GM23338 (cell line): ENCODE results near the gene LCMT1. TPM values are rescaled to one million over a fixed set of nuclear protein-coding genes. Genes with fewer than 3 reads are reported as not detected.

Source experiments
- ATAC-seq: fragments of 200-7000 bp; cut with Tn5 transposase; 3 replicates; pipeline ENCODE4 v1.9.1; 2020
- DNase-seq: peaks from one replicate; pipeline ENCODE4 v3.0.0-alpha.2; 2015; ENCODE audit warnings: low spot score
- H2AFZ ChIP-seq: fragments of 200-600 bp; sonication (generic); 2 replicates; pipeline ENCODE4 v1.8.0; 2016; ENCODE audit warnings: antibody characterized with exemption, mild to moderate bottlenecking, moderate library complexity
- H3F3A ChIP-seq: fragments of 200-600 bp; sonication (generic); replicated peaks from 2 replicates; pipeline ENCODE4 v1.8.0; 2017; ENCODE audit warnings: antibody characterized with exemption, mixed run types, low read depth
- H3K27ac ChIP-seq: fragments of 200-600 bp; sonication (generic); 2 replicates; pipeline ENCODE4 v1.6.1; 2016; ENCODE audit warnings: low read depth
- H3K27me3 ChIP-seq: fragments of 200-600 bp; sonication (generic); 2 replicates; pipeline ENCODE4 v1.8.0; 2016; ENCODE audit warnings: mild to moderate bottlenecking, mixed run types, moderate library complexity; ENCODE audit not compliant: insufficient read depth
- H3K36me3 ChIP-seq: fragments of 200-600 bp; sonication (generic); 2 replicates; pipeline ENCODE4 v1.8.0; 2016; ENCODE audit warnings: mild to moderate bottlenecking; ENCODE audit not compliant: insufficient read depth
- H3K4me1 ChIP-seq: fragments of 200-600 bp; sonication (generic); 2 replicates; pipeline ENCODE4 v1.8.0; 2016; ENCODE audit warnings: mild to moderate bottlenecking, moderate library complexity; ENCODE audit not compliant: insufficient read depth
- H3K4me2 ChIP-seq: fragments of 200-600 bp; sonication (generic); 2 replicates; pipeline ENCODE4 v1.7.1; 2017; ENCODE audit warnings: mixed run types
- H3K4me3 ChIP-seq: fragments of 200-600 bp; sonication (generic); 2 replicates; pipeline ENCODE4 v1.6.1; 2016; ENCODE audit warnings: mixed run types
- H3K79me2 ChIP-seq: fragments of 200-600 bp; sonication (generic); replicated peaks from 2 replicates; pipeline ENCODE4 v1.8.0; 2017; ENCODE audit warnings: mild to moderate bottlenecking; ENCODE audit not compliant: insufficient read depth
- H3K9me2 ChIP-seq: fragments of 200-600 bp; sonication (generic); 2 replicates; pipeline ENCODE4 v1.8.0; 2017; ENCODE audit not compliant: insufficient read depth
- H4K20me1 ChIP-seq: fragments of 200-600 bp; sonication (generic); replicated peaks from 2 replicates; pipeline ENCODE4 v1.8.0; 2017; ENCODE audit warnings: mild to moderate bottlenecking; ENCODE audit not compliant: insufficient read depth
- H3K27ac Mint-ChIP-seq: 2 replicates; pipeline ENCODE4 v1.8.0; 2020; ENCODE audit warnings: inconsistent platforms, mild to moderate bottlenecking, moderate library complexity, mixed read lengths
- H3K27me3 Mint-ChIP-seq: 3 replicates; pipeline ENCODE4 v1.8.0; 2022; ENCODE audit warnings: low read depth, mild to moderate bottlenecking, moderate library complexity, mixed read lengths, inconsistent platforms; ENCODE audit not compliant: insufficient read depth, poor library complexity
- H3K36me3 Mint-ChIP-seq: 3 replicates; pipeline ENCODE4 v1.8.0; 2021; ENCODE audit warnings: low read depth, mild to moderate bottlenecking, inconsistent platforms, moderate library complexity, mixed read lengths
- H3K4me1 Mint-ChIP-seq: 3 replicates; pipeline ENCODE4 v1.8.0; 2020; ENCODE audit warnings: mild to moderate bottlenecking, inconsistent platforms, mixed read lengths
- H3K4me3 Mint-ChIP-seq: 3 replicates; pipeline ENCODE4 v1.8.0; 2021; ENCODE audit warnings: moderate library complexity, mild to moderate bottlenecking, inconsistent platforms, mixed read lengths
- H3K9me3 Mint-ChIP-seq: 3 replicates; pipeline ENCODE4 v1.8.0; 2020; ENCODE audit warnings: moderate library complexity, mild to moderate bottlenecking, inconsistent platforms, mixed read lengths
- CREB1 ChIP-seq: fragments of 250-450 bp; sonication (Bioruptor Pico); IDR thresholded peaks from 2 replicates; pipeline ENCODE4 v1.5.0; 2020; ENCODE audit warnings: low read depth, mild to moderate bottlenecking, moderate library complexity
- NANOG ChIP-seq: IDR thresholded peaks from 2 replicates; pipeline ENCODE4 v1.6.1; 2016; ENCODE audit warnings: antibody characterized with exemption, borderline replicate concordance
- STAT1 ChIP-seq: IDR thresholded peaks from one replicate; pipeline ENCODE4 v1.6.1; 2016; ENCODE audit warnings: antibody characterized with exemption; ENCODE audit not compliant: unreplicated experiment
- polyA plus RNA-seq: library from polyadenylated mRNA; unstranded; fragments of >200 nt; fragmentation: Nextera tagmentation; extraction: Ambion mirVana; gene quantifications from 2 replicates; pipeline ENCODE4 v1.2.1, GENCODE V29; 2016
- total RNA-seq: library from RNA; depleted of rRNA; stranded (reverse); fragments of >200 nt; shearing (Covaris generic); gene quantifications from 2 replicates; pipeline ENCODE4 v1.2.3, GENCODE V29; 2014
- TF ChIP-seq, protein P1 (sequence below): fragments of 250-450 bp; sonication (Bioruptor Pico); IDR thresholded peaks from 2 replicates; pipeline ENCODE4 v1.5.0; 2020; ENCODE audit warnings: mild to moderate bottlenecking, moderate library complexity
- TF ChIP-seq, protein P2 (sequence below), 2 experiments: fragments of 200-600 bp in 1 of 2; sonication (generic) in 1 of 2; conservative IDR thresholded peaks; 2 replicates each; pipeline versions ENCODE4 v1.5.1 to v1.6.1; 2016 to 2017; ENCODE audit warnings: antibody characterized with exemption in 2 of 2, low read depth in 2 of 2, mild to moderate bottlenecking in 2 of 2, moderate library complexity in 1 of 2

LCMT1 gene
- total and polyA plus RNA-seq, 2 experiments from 2014 or later: 56.2 to 84.6 TPM

DNA sequence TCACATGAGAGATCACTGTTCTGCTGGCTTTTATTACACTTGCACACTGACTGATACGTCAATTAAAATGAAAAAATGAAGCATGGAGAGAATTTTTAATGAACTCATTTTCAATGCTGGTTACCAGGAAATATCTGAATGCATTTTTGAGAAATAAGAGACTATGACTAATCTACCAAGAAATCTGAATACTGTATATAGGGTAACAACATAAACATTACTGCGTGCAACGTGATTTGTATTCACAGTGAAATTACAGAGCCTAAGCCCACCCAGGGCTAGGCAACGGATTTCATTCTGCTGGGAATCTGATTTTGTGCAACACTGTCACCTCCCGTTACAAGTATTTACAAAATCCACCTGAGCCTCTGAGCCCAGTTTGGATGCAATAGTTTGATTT, 23.8 kb upstream of the LCMT1 start (continued):
- TF ChIP-seq, protein P1, sequence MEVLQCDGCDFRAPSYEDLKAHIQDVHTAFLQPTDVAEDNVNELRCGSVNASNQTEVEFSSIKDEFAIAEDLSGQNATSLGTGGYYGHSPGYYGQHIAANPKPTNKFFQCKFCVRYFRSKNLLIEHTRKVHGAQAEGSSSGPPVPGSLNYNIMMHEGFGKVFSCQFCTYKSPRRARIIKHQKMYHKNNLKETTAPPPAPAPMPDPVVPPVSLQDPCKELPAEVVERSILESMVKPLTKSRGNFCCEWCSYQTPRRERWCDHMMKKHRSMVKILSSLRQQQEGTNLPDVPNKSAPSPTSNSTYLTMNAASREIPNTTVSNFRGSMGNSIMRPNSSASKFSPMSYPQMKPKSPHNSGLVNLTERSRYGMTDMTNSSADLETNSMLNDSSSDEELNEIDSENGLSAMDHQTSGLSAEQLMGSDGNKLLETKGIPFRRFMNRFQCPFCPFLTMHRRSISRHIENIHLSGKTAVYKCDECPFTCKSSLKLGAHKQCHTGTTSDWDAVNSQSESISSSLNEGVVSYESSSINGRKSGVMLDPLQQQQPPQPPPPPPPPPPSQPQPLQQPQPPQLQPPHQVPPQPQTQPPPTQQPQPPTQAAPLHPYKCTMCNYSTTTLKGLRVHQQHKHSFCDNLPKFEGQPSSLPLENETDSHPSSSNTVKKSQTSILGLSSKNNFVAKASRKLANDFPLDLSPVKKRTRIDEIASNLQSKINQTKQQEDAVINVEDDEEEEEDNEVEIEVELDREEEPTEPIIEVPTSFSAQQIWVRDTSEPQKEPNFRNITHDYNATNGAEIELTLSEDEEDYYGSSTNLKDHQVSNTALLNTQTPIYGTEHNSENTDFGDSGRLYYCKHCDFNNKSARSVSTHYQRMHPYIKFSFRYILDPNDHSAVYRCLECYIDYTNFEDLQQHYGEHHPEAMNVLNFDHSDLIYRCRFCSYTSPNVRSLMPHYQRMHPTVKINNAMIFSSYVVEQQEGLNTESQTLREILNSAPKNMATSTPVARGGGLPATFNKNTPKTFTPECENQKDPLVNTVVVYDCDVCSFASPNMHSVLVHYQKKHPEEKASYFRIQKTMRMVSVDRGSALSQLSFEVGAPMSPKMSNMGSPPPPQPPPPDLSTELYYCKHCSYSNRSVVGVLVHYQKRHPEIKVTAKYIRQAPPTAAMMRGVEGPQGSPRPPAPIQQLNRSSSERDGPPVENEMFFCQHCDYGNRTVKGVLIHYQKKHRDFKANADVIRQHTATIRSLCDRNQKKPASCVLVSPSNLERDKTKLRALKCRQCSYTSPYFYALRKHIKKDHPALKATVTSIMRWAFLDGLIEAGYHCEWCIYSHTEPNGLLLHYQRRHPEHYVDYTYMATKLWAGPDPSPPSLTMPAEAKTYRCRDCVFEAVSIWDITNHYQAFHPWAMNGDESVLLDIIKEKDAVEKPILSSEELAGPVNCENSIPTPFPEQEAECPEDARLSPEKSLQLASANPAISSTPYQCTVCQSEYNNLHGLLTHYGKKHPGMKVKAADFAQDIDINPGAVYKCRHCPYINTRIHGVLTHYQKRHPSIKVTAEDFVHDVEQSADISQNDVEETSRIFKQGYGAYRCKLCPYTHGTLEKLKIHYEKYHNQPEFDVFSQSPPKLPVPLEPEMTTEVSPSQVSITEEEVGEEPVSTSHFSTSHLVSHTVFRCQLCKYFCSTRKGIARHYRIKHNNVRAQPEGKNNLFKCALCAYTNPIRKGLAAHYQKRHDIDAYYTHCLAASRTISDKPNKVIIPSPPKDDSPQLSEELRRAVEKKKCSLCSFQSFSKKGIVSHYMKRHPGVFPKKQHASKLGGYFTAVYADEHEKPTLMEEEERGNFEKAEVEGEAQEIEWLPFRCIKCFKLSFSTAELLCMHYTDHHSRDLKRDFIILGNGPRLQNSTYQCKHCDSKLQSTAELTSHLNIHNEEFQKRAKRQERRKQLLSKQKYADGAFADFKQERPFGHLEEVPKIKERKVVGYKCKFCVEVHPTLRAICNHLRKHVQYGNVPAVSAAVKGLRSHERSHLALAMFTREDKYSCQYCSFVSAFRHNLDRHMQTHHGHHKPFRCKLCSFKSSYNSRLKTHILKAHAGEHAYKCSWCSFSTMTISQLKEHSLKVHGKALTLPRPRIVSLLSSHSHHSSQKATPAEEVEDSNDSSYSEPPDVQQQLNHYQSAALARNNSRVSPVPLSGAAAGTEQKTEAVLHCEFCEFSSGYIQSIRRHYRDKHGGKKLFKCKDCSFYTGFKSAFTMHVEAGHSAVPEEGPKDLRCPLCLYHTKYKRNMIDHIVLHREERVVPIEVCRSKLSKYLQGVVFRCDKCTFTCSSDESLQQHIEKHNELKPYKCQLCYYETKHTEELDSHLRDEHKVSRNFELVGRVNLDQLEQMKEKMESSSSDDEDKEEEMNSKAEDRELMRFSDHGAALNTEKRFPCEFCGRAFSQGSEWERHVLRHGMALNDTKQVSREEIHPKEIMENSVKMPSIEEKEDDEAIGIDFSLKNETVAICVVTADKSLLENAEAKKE (CRISPR knock-in tag): no peak
- TF ChIP-seq NANOG: no peak
- no peak for TF ChIP-seq STAT1
- TF ChIP-seq CREB1: no peak

DNA sequence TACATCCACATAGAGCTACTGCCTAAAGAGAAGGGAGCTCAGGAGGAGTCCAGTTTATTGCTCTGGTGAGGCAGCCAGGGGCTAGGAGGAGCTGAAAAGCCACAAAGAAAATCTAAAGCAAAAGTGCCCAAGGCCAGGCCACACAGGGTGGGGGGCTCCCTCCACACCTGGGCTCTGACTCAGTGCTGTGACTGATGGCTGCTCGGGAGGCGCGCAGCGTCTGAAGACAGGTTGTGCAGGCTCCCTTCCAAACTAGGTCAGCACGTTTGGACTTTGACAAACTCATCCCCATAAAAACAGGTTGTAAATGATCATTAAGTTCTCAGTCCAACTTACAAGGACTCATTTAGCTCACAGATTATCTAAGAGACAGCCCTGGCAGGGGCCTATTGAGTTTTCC, 22.2 kb upstream of the LCMT1 start:
- Mint-ChIP-seq H3K4me1 (no peaks in the 10 kb centered on the region), H3K27me3 (no peaks in the 10 kb centered on the region), H3K27ac (no peak overlapping the region), H3K4me3 (no peak overlapping the region), H3K9me3 (no peaks in the 10 kb centered on the region), H3K36me3 (no peaks in the 10 kb centered on the region; the same call in 2 of the 3 replicates)
- H2AFZ ChIP-seq: no peak overlapping the region
- 0 out of 2 replicates have a peak, but pooled peaks cover 3% of the 10 kb centered on the region for H4K20me1 ChIP-seq
- no peak overlapping the region for H3K4me3 ChIP-seq
- no peaks in the 10 kb centered on the region for H3K4me1 ChIP-seq
- no peaks in the 10 kb centered on the region for H3K9me2 ChIP-seq
- TF ChIP-seq, protein P2, sequence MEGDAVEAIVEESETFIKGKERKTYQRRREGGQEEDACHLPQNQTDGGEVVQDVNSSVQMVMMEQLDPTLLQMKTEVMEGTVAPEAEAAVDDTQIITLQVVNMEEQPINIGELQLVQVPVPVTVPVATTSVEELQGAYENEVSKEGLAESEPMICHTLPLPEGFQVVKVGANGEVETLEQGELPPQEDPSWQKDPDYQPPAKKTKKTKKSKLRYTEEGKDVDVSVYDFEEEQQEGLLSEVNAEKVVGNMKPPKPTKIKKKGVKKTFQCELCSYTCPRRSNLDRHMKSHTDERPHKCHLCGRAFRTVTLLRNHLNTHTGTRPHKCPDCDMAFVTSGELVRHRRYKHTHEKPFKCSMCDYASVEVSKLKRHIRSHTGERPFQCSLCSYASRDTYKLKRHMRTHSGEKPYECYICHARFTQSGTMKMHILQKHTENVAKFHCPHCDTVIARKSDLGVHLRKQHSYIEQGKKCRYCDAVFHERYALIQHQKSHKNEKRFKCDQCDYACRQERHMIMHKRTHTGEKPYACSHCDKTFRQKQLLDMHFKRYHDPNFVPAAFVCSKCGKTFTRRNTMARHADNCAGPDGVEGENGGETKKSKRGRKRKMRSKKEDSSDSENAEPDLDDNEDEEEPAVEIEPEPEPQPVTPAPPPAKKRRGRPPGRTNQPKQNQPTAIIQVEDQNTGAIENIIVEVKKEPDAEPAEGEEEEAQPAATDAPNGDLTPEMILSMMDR (conservative IDR thresholded peaks at IDR 0.05; ENCODE audit: low read depth in 2 of 2): no peak
- ATAC-seq (no peak), DNase-seq (no peak)
- no peaks in the 10 kb centered on the region for H3F3A ChIP-seq
- no peaks in the 10 kb centered on the region for H3K79me2 ChIP-seq
- H3K36me3 ChIP-seq: no peaks in the 10 kb centered on the region
- H3K4me2 ChIP-seq: no peak overlapping the region
- no peaks in the 10 kb centered on the region for H3K27me3 ChIP-seq
- H3K27ac ChIP-seq: no peak overlapping the region
